KMS-11 (cell line): Measurements from ENCODE around the gene TAS1R2.

Experiments used
- H2AFZ ChIP-seq: fragments of 200-600 bp; sonication (generic); 2 replicates; pipeline ENCODE4 v1.6.1; 2016; ENCODE audit warnings: antibody characterized with exemption, mixed run types, low read depth
- H3K27ac ChIP-seq: fragments of 200-600 bp; sonication (generic); 2 replicates; pipeline ENCODE4 v1.6.1; 2016; ENCODE audit warnings: mild to moderate bottlenecking, mixed run types
- H3K27me3 ChIP-seq: fragments of 200-600 bp; sonication (generic); 2 replicates; pipeline ENCODE4 v1.6.1; 2017; ENCODE audit warnings: mild to moderate bottlenecking, low read depth, mixed run types, moderate library complexity; ENCODE audit not compliant: insufficient read depth
- H3K36me3 ChIP-seq: fragments of 200-600 bp; sonication (generic); 2 replicates; pipeline ENCODE4 v1.6.1; 2017; ENCODE audit warnings: mild to moderate bottlenecking, mixed run types; ENCODE audit not compliant: insufficient read depth
- H3K4me1 ChIP-seq: fragments of 200-600 bp; sonication (generic); 2 replicates; pipeline ENCODE4 v1.6.1; 2016; ENCODE audit warnings: mild to moderate bottlenecking, low read depth, mixed run types; ENCODE audit not compliant: poor library complexity, severe bottlenecking
- H3K4me2 ChIP-seq: fragments of 200-600 bp; sonication (generic); 2 replicates; pipeline ENCODE4 v1.7.0; 2016; ENCODE audit warnings: mild to moderate bottlenecking, mixed run types
- H3K4me3 ChIP-seq: fragments of 200-600 bp; sonication (generic); IDR thresholded peaks from 2 replicates; pipeline ENCODE4 v1.6.1; 2017; ENCODE audit warnings: low read depth, low read length, mixed read lengths; ENCODE audit not compliant: insufficient read depth
- H3K79me2 ChIP-seq: fragments of 200-600 bp; sonication (generic); 2 replicates; pipeline ENCODE4 v1.6.1; 2016; ENCODE audit warnings: low read depth, mixed run types; ENCODE audit not compliant: insufficient read depth
- H3K9ac ChIP-seq: fragments of 200-600 bp; sonication (generic); 2 replicates; pipeline ENCODE4 v1.6.1; 2016; ENCODE audit warnings: mild to moderate bottlenecking, mixed run types
- H4K20me1 ChIP-seq: fragments of 200-600 bp; sonication (generic); 2 replicates; pipeline ENCODE4 v1.6.1; 2016; ENCODE audit warnings: mild to moderate bottlenecking, mixed run types; ENCODE audit not compliant: insufficient read depth
- TF ChIP-seq, protein P1 (sequence below): fragments of 200-600 bp; sonication (generic); conservative IDR thresholded peaks from 2 replicates; pipeline ENCODE4 v1.6.1; 2017; ENCODE audit warnings: low read depth, mild to moderate bottlenecking, antibody characterized with exemption, low read length, moderate library complexity, mixed read lengths

The TAS1R2 gene

DNA sequence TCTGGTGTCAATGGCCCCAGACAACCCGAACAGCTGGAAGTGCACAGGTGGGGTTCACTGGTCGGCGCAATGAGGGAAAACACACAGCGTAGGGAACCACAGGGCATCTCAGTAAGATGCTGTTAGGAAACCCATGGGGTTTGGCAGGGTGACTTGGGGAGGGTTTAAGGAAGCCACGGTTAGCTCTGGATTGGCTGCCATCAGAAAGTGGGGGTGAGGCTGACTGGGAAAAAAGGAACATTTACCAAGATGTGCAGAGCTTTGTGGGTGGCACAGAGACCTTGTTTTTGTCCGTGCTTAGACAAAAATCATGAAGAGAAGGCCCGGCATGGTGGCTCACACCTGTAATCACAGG is 31.9 kb upstream of the TAS1R2 start:
- TF ChIP-seq, protein P1, sequence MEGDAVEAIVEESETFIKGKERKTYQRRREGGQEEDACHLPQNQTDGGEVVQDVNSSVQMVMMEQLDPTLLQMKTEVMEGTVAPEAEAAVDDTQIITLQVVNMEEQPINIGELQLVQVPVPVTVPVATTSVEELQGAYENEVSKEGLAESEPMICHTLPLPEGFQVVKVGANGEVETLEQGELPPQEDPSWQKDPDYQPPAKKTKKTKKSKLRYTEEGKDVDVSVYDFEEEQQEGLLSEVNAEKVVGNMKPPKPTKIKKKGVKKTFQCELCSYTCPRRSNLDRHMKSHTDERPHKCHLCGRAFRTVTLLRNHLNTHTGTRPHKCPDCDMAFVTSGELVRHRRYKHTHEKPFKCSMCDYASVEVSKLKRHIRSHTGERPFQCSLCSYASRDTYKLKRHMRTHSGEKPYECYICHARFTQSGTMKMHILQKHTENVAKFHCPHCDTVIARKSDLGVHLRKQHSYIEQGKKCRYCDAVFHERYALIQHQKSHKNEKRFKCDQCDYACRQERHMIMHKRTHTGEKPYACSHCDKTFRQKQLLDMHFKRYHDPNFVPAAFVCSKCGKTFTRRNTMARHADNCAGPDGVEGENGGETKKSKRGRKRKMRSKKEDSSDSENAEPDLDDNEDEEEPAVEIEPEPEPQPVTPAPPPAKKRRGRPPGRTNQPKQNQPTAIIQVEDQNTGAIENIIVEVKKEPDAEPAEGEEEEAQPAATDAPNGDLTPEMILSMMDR, result no peak

GRCh38 chr1:18890706-18891425 is 31.4 kb upstream of the TAS1R2 start:
- Histone ChIP-seq H3K9ac (no peak overlapping the region), H4K20me1 (no peaks in the 10 kb centered on the region), H3K27me3 (peaks cover 8% of the 10 kb centered on the region; the same call in 1 of the 2 replicates), H3K27ac (no peak overlapping the region), H3K4me3 (no peak overlapping the region), H3K79me2 (no peaks in the 10 kb centered on the region), H3K36me3 (no peaks in the 10 kb centered on the region), H3K4me2 (no peak overlapping the region), H3K4me1 (no peaks in the 10 kb centered on the region), H2AFZ (no peak overlapping the region)
- TF ChIP-seq, protein P1, result no peak

More for the DNA sequence above, 31.9 kb upstream of the TAS1R2 start:
- H3K36me3 ChIP-seq, result no peaks in the 10 kb centered on the region
- H3K9ac ChIP-seq, result no peak overlapping the region
- H3K79me2 ChIP-seq, result no peaks in the 10 kb centered on the region
- no peak overlapping the region for H3K4me3 ChIP-seq
- H3K27me3 ChIP-seq, result peaks cover 5% of the 10 kb centered on the region; the same call in 1 of the 2 replicates
- H3K27ac ChIP-seq, result no peak overlapping the region
- H3K4me1 ChIP-seq, result no peaks in the 10 kb centered on the region
- H3K4me2 ChIP-seq, result no peak overlapping the region
- H2AFZ ChIP-seq, result no peak overlapping the region
- no peaks in the 10 kb centered on the region for H4K20me1 ChIP-seq

DNA sequence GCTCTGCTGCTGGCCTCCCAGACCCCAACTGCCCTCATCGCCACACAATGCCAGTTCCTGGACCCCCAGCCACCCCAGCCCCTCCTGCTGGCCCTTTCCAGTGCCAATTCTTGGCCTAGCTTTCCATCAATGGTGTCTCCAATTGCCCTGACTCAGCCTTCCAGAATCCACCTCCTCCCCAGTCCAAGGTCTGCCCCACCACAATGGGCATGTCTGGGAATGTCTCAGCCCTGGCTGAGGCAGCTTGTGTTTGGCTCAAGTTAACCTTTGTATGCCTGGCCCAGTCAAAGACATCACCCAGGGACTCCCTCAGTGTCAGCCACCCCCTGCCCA is 26.5 kb upstream of the TAS1R2 start:
- TF ChIP-seq, protein P1, result no peak
- H3K9ac ChIP-seq, result no peak overlapping the region
- no peak overlapping the region for H3K27ac ChIP-seq
- no peaks in the 10 kb centered on the region for H3K36me3 ChIP-seq
- H3K4me3 ChIP-seq, result no peak overlapping the region
- H3K4me1 ChIP-seq, result no peaks in the 10 kb centered on the region
- H3K27me3 ChIP-seq, result peaks cover 12% of the 10 kb centered on the region; the same call in 1 of the 2 replicates
- no peak overlapping the region for H3K4me2 ChIP-seq
- no peaks in the 10 kb centered on the region for H4K20me1 ChIP-seq
- H3K79me2 ChIP-seq, result no peaks in the 10 kb centered on the region
- H2AFZ ChIP-seq, result no peak overlapping the region

DNA sequence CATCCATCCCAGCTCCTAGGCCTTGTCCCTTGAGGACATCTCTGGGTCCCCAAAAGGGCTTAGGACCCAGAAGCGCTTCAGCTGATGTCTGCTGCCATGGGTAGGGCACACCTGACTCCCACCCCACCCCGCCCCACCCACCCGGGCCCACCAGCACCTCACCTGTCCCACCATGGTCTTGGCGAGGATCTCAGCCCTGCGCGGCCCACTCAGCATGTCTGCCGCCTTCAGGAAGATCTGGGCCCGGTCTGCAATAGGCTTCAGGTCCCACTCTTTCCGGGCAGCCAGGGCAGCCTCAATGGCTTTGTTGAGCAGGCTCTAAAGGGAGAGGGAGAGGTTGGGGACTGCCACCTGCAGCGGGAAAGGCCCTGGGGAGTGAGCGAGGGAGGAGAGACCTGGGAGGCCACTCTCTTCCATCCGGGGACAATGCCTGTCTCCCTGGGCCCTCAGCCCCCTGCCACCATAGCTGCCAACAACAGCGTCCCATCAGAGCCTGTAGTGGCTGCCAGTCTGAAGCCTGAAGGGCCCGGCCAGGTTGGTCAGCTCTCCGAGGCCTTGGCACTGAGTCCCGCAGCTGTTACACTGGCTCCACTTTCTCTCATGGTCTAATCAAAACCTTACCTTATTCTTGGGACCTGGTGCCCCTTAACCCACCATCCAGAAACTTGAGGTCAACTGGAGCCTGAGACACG is 26.0 kb upstream of the TAS1R2 start:
- no peaks in the 10 kb centered on the region for H3K36me3 ChIP-seq
- no peaks in the 10 kb centered on the region for H3K4me1 ChIP-seq
- no peak overlapping the region for H2AFZ ChIP-seq
- no peak overlapping the region for H3K9ac ChIP-seq
- peaks cover 11% of the 10 kb centered on the region; the same call in 1 of the 2 replicates for H3K27me3 ChIP-seq
- H3K4me2 ChIP-seq, result no peak overlapping the region
- TF ChIP-seq, protein P1, result no peak
- H3K79me2 ChIP-seq, result no peaks in the 10 kb centered on the region
- H3K27ac ChIP-seq, result no peak overlapping the region
- H4K20me1 ChIP-seq, result no peaks in the 10 kb centered on the region
- H3K4me3 ChIP-seq, result no peak overlapping the region
